Activated CD4-positive, alpha-beta memory T cell treated with anti-CD3 and anti-CD28 coated beads, Interleukin-2, amount 10 ng/mL, durations not matched to agents 7 days and 5 days (primary cell): ENCODE data around the gene KIDINS220. TPM values are rescaled to one million over a fixed set of nuclear protein-coding genes. Genes with fewer than 3 reads are reported as not detected.
"Not testable (repeated sequence)": the region's sequence is repeated elsewhere in the genome, so short reads cannot be mapped to it uniquely, and the experiment has no call there.

ENCODE experiments used
- CTCF ChIA-PET: fragments of 350-600 bp; sonication (Branson Sonifier 250); formaldehyde crosslinking; loops from one replicate; lab custom pipeline; 2021; ENCODE audit warnings: antibody characterized with exemption, inconsistent platforms; lab: Charles Lee
- POLR2A ChIA-PET: fragments of 350-600 bp; sonication (Branson Sonifier 250); formaldehyde crosslinking; loops from one replicate; lab custom pipeline; 2021; ENCODE audit warnings: antibody characterized with exemption; lab: Charles Lee
- DNase-seq: peaks from one replicate; pipeline ENCODE4 v3.0.0-alpha.2; 2020
- H3K27ac Mint-ChIP-seq: one replicate; pipeline ENCODE4 v1.8.0; 2021; ENCODE audit warnings: mild to moderate bottlenecking, mixed read lengths
- H3K27me3 Mint-ChIP-seq: one replicate; pipeline ENCODE4 v1.8.0; 2021; ENCODE audit warnings: mixed read lengths
- H3K36me3 Mint-ChIP-seq: one replicate; pipeline ENCODE4 v1.8.0; 2021; ENCODE audit warnings: low read depth, mixed read lengths
- H3K4me1 Mint-ChIP-seq: one replicate; pipeline ENCODE4 v1.8.0; 2021; ENCODE audit warnings: mixed read lengths
- H3K4me3 Mint-ChIP-seq: one replicate; pipeline ENCODE4 v1.8.0; 2021; ENCODE audit warnings: mild to moderate bottlenecking, mixed read lengths
- H3K9me3 Mint-ChIP-seq: one replicate; pipeline ENCODE4 v1.8.0; 2021; ENCODE audit warnings: mixed read lengths
- total RNA-seq, 2 experiments: library from RNA; stranded (reverse); gene quantifications; one replicate each; pipeline ENCODE4 v1.2.3, GENCODE V29; 2021

Gene KIDINS220
- total RNA-seq, 2 experiments from 2014 or later, result 33.4 to 35.1 TPM

- ChIA-PET CTCF (no interaction called here), POLR2A (no interaction called here)
- Mint-ChIP-seq H3K27ac (no peak overlapping the region), H3K9me3 (peaks cover 9% of the 10 kb centered on the region), H3K4me3 (no peak overlapping the region), H3K27me3 (no peaks in the 10 kb centered on the region), H3K36me3 (peaks cover 20% of the 10 kb centered on the region), H3K4me1 (no peaks in the 10 kb centered on the region)
- DNase-seq, result no peak
These were observed 83.2 kb downstream of the KIDINS220 start for GRCh38 chr2:8754106-8754776.

GRCh38 chr2:8753609-8754008, 83.8 kb downstream of the KIDINS220 start:
- no peaks in the 10 kb centered on the region for H3K27me3 Mint-ChIP-seq
- H3K9me3 Mint-ChIP-seq, result peaks cover 9% of the 10 kb centered on the region
- DNase-seq, result no peak
- H3K4me3 Mint-ChIP-seq, result no peak overlapping the region
- H3K27ac Mint-ChIP-seq, result no peak overlapping the region
- ChIA-PET POLR2A (no interaction called here), CTCF (no interaction called here)
- H3K4me1 Mint-ChIP-seq, result no peaks in the 10 kb centered on the region
- peaks cover 19% of the 10 kb centered on the region for H3K36me3 Mint-ChIP-seq

GRCh38 chr2:8752385-8752784, 85.0 kb downstream of the KIDINS220 start:
- Mint-ChIP-seq H3K36me3 (peaks cover 10% of the 10 kb centered on the region), H3K27ac (no peak overlapping the region)
- DNase-seq, result no peak

GRCh38 chr2:8750221-8750620, 87.2 kb downstream of the KIDINS220 start:
- H3K27ac Mint-ChIP-seq, result no peak overlapping the region
- H3K9me3 Mint-ChIP-seq, result no peaks in the 10 kb centered on the region
- H3K36me3 Mint-ChIP-seq, result no peaks in the 10 kb centered on the region
- no peaks in the 10 kb centered on the region for H3K27me3 Mint-ChIP-seq
- no peaks in the 10 kb centered on the region for H3K4me1 Mint-ChIP-seq
- POLR2A ChIA-PET, result no interaction called here
- no peak for DNase-seq
- CTCF ChIA-PET, result interaction anchor here (2.2 kb wide), 1 partner anchor 1652 kb away, joined by 4 read pairs; no protein-coding TSS in a partner anchor
- H3K4me3 Mint-ChIP-seq, result no peak overlapping the region

More at GRCh38 chr2:8752385-8752784, 85.0 kb downstream of the KIDINS220 start:
- Mint-ChIP-seq H3K4me3 (no peak overlapping the region), H3K27me3 (no peaks in the 10 kb centered on the region), H3K4me1 (no peaks in the 10 kb centered on the region), H3K9me3 (peaks cover 9% of the 10 kb centered on the region)
- CTCF ChIA-PET, result no interaction called here
- POLR2A ChIA-PET, result no interaction called here

GRCh38 chr2:8743261-8743660, 94.2 kb downstream of the KIDINS220 start:
- ChIA-PET CTCF (no interaction called here), POLR2A (no interaction called here)
- DNase-seq, result no peak
- Mint-ChIP-seq H3K27ac (no peak overlapping the region), H3K4me3 (no peak overlapping the region), H3K9me3 (no peaks in the 10 kb centered on the region), H3K4me1 (no peaks in the 10 kb centered on the region), H3K36me3 (peaks cover 3% of the 10 kb centered on the region), H3K27me3 (no peaks in the 10 kb centered on the region)

GRCh38 chr2:8740136-8740535, 97.3 kb downstream of the KIDINS220 start:
- Mint-ChIP-seq H3K27me3 (no peaks in the 10 kb centered on the region), H3K9me3 (no peaks in the 10 kb centered on the region), H3K27ac (no peak overlapping the region), H3K36me3 (peaks cover 6% of the 10 kb centered on the region), H3K4me1 (no peaks in the 10 kb centered on the region), H3K4me3 (no peak overlapping the region)
- DNase-seq, result no peak
- ChIA-PET POLR2A (no interaction called here), CTCF (no interaction called here)

GRCh38 chr2:8737571-8738175, 99.7 kb downstream of the KIDINS220 start:
- H3K4me1 Mint-ChIP-seq, result no peaks in the 10 kb centered on the region
- POLR2A ChIA-PET, result no interaction called here
- CTCF ChIA-PET, result no interaction called here

GRCh38 chr2:8732601-8733000, 104.8 kb downstream of the KIDINS220 start:
- Mint-ChIP-seq H3K9me3 (no peaks in the 10 kb centered on the region), H3K4me1 (no peaks in the 10 kb centered on the region), H3K36me3 (peaks cover 51% of the 10 kb centered on the region), H3K27me3 (no peaks in the 10 kb centered on the region), H3K4me3 (no peak overlapping the region), H3K27ac (no peak overlapping the region)
- no peak for DNase-seq
- ChIA-PET CTCF (no interaction called here), POLR2A (no interaction called here)

More at GRCh38 chr2:8737571-8738175, 99.7 kb downstream of the KIDINS220 start:
- Mint-ChIP-seq H3K9me3 (no peaks in the 10 kb centered on the region), H3K27ac (no peak overlapping the region), H3K4me3 (no peak overlapping the region), H3K36me3 (peaks cover 20% of the 10 kb centered on the region), H3K27me3 (no peaks in the 10 kb centered on the region)
- DNase-seq, result no peak

- H3K36me3 Mint-ChIP-seq, result peaks cover 48% of the 10 kb centered on the region
- H3K4me1 Mint-ChIP-seq, result no peaks in the 10 kb centered on the region
- DNase-seq, result no peak
- H3K27ac Mint-ChIP-seq, result no peak overlapping the region
- no peaks in the 10 kb centered on the region for H3K27me3 Mint-ChIP-seq
- CTCF ChIA-PET, result interaction anchor here (0.5 kb wide), 1 partner anchor 32 kb away, joined by 3 read pairs; no protein-coding TSS in a partner anchor
- POLR2A ChIA-PET, result no interaction called here
- H3K4me3 Mint-ChIP-seq, result no peak overlapping the region
- no peaks in the 10 kb centered on the region for H3K9me3 Mint-ChIP-seq
These were observed 107.5 kb downstream of the KIDINS220 start for GRCh38 chr2:8729939-8730338.

GRCh38 chr2:8729101-8729500, 108.3 kb downstream of the KIDINS220 start:
- CTCF ChIA-PET, DNase-seq, H3K27me3 Mint-ChIP-seq, POLR2A ChIA-PET, H3K4me1 Mint-ChIP-seq, H3K9me3 Mint-ChIP-seq, H3K4me3 Mint-ChIP-seq, H3K27ac Mint-ChIP-seq: not testable (repeated sequence)
- H3K36me3 Mint-ChIP-seq, result peaks cover 47% of the 10 kb centered on the region

GRCh38 chr2:8728305-8729015, 109.0 kb downstream of the KIDINS220 start:
- no peak for DNase-seq
- no peaks in the 10 kb centered on the region for H3K9me3 Mint-ChIP-seq
- H3K4me1 Mint-ChIP-seq, result no peaks in the 10 kb centered on the region
- H3K4me3 Mint-ChIP-seq, result no peak overlapping the region
- ChIA-PET CTCF (no interaction called here), POLR2A (no interaction called here)
- peaks cover 40% of the 10 kb centered on the region for H3K36me3 Mint-ChIP-seq
- no peak overlapping the region for H3K27ac Mint-ChIP-seq
- H3K27me3 Mint-ChIP-seq, result no peaks in the 10 kb centered on the region

GRCh38 chr2:8725838-8726237, 111.6 kb downstream of the KIDINS220 start:
- Mint-ChIP-seq H3K4me3 (no peak overlapping the region), H3K27me3 (no peaks in the 10 kb centered on the region), H3K27ac (no peak overlapping the region), H3K36me3 (peaks cover 20% of the 10 kb centered on the region), H3K9me3 (no peaks in the 10 kb centered on the region), H3K4me1 (no peaks in the 10 kb centered on the region)
- CTCF ChIA-PET, result no interaction called here
- POLR2A ChIA-PET, result no interaction called here
- DNase-seq, result no peak

GRCh38 chr2:8722986-8723385, 114.4 kb downstream of the KIDINS220 start:
- no peaks in the 10 kb centered on the region for H3K27me3 Mint-ChIP-seq
- H3K36me3 Mint-ChIP-seq, result peaks cover 1% of the 10 kb centered on the region
- POLR2A ChIA-PET, result no interaction called here
- DNase-seq, result no peak
- no peaks in the 10 kb centered on the region for H3K4me1 Mint-ChIP-seq
- CTCF ChIA-PET, result no interaction called here
- no peaks in the 10 kb centered on the region for H3K9me3 Mint-ChIP-seq
- no peak overlapping the region for H3K27ac Mint-ChIP-seq
- no peak overlapping the region for H3K4me3 Mint-ChIP-seq
